Measurements from ENCODE around the gene PCBP3. TPM values are rescaled to one million over a fixed set of nuclear protein-coding genes. Genes with fewer than 3 reads are reported as not detected.

Gene PCBP3
- total and polyA plus RNA-seq, 10 of the 15 experiments (the other 5 are each of a cell fraction or from before 2014, with no cell fraction given): 0.09 to 1.3 (median 0.46) TPM; not detected in 3

- TF ChIP-seq SREBF2 (IDR thresholded peaks at IDR 0.05; ENCODE audit: low read length): no peak
- no peak for TF ChIP-seq SIX5 (IDR thresholded peaks at IDR 0.05; ENCODE audit: low read depth, low read length, severe bottlenecking)
Measured at GRCh38 chr21:45848331-45848730, 204.8 kb downstream of the PCBP3 start (continued).

GRCh38 chr21:45848805-45849204, 205.3 kb downstream of the PCBP3 start:
- no peak overlapping the region for H3K9ac ChIP-seq (ENCODE audit: control insufficient read depth, insufficient read depth, low read length)
- no peak overlapping the region for H2AFZ ChIP-seq (ENCODE audit: control insufficient read depth, low read depth, low read length)
- H3K27me3 ChIP-seq (replicated peaks in 1 of 2; ENCODE audit: control insufficient read depth in 2 of 2, insufficient read depth in 2 of 2, low read length in 1 of 2): no peaks in the 10 kb centered on the region
- RAD21 ChIA-PET (ENCODE audit: unreplicated experiment): no interaction called here
- intact Hi-C loops (cut with micrococcal nuclease; ENCODE audit: unreplicated experiment) (no loop called here), in situ Hi-C loops (cut with MboI) (no loop called here)
- no peaks in the 10 kb centered on the region for H4K20me1 ChIP-seq (ENCODE audit: control insufficient read depth, insufficient read depth)
- no peak overlapping the region for H3K4me3 ChIP-seq
- H3K4me2 ChIP-seq (ENCODE audit: control insufficient read depth, insufficient read depth): no peak overlapping the region
- CTCF ChIA-PET: interaction anchor here (0.5 to 4.8 kb wide), 3 partner anchors 22 to 93 kb away, joined by 3 to 37 read pairs (median 4); no protein-coding TSS in a partner anchor
- H3K9me3 ChIP-seq (replicated peaks; ENCODE audit: control insufficient read depth, insufficient read depth, low read length): no peaks in the 10 kb centered on the region
- H3K4me1 ChIP-seq (ENCODE audit: control insufficient read depth, insufficient read depth, low read length): peaks cover 3% of the 10 kb centered on the region; the same call in 1 of the 2 replicates
- TF ChIP-seq IRF3 (IDR thresholded peaks at IDR 0.05) (no peak), ZNF217 (IDR thresholded peaks at IDR 0.05) (no peak), EZH2 (IDR thresholded peaks at IDR 0.05; ENCODE audit: borderline replicate concordance, control insufficient read depth, low read depth, low read length) (no peak), TCF3 (IDR thresholded peaks at IDR 0.05; ENCODE audit: borderline replicate concordance, insufficient read depth, low read depth, low read length) (no peak), KLF5 (IDR thresholded peaks at IDR 0.05; ENCODE audit: partially characterized antibody) (no peak), NFXL1 (IDR thresholded peaks at IDR 0.05; ENCODE audit: borderline replicate concordance) (no peak), ZNF592 (IDR thresholded peaks at IDR 0.05) (no peak), RAD51 (IDR thresholded peaks at IDR 0.05) (no peak), PRDM15 (CRISPR knock-in tag; IDR thresholded peaks at IDR 0.05) (no peak)
- no peak overlapping the region for H3K27ac ChIP-seq (ENCODE audit: control insufficient read depth, insufficient read depth)
- WGBS (ENCODE audit: insufficient coverage, insufficient replicate concordance, low lambda C conversion rate, missing lambda C conversion rate): 4% methylated on average over 2 of the region's 2 CpGs
- SMC1A ChIA-PET (ENCODE audit: uncharacterized antibody, unreplicated experiment): no interaction called here
- BruUV-seq (replicated peaks): no TSS peak
- POLR2A ChIA-PET: interaction anchor here (0.8 kb wide), 1 partner anchor 207 kb away, joined by 7 read pairs; no protein-coding TSS in a partner anchor
- H3K79me2 ChIP-seq (ENCODE audit: control insufficient read depth, insufficient read depth, low read length): no peaks in the 10 kb centered on the region
- FAIRE-seq (no peak), DNase-seq (ENCODE audit: low read depth, low spot score) (no peak), ATAC-seq (no peak)
- H3K36me3 ChIP-seq (ENCODE audit: control insufficient read depth in 2 of 2, insufficient read depth in 2 of 2, low read length in 1 of 2): no peaks in the 10 kb centered on the region

Data from GM12878 (cell line).